Left lung (tissue), 10 donors: Measurements from ENCODE around the gene GPR176. TPM values are rescaled to one million over a fixed set of nuclear protein-coding genes. Genes with fewer than 3 reads are reported as not detected.
A peak's percentile ranks its signal among the peaks of the same experiment; 100 is the strongest.

Experiments used
- ATAC-seq: fragments of 200-7000 bp; cut with Tn5 transposase; one replicate; pipeline ENCODE4 v1.9.1; 2020; ENCODE audit warnings: moderate library complexity
- DNase-seq, 4 donors: peaks; one replicate each; pipeline ENCODE4 v3.0.0-alpha.2; 2013 to 2020
- H3K27ac ChIP-seq, 2 donors: fragments of 200-600 bp; sonication (generic) in 1 of 2; one replicate each; pipeline versions ENCODE4 v1.5.0 to v1.8.0; 2020 to 2021
- H3K27me3 ChIP-seq, 2 donors: fragments of 200-600 bp; sonication (generic) in 1 of 2; one replicate each; pipeline versions ENCODE4 v1.5.0 to v1.8.0; 2020 to 2021
- H3K36me3 ChIP-seq, 2 donors: fragments of 200-600 bp; sonication (generic) in 1 of 2; one replicate each; pipeline versions ENCODE4 v1.5.0 to v1.8.0; 2020 to 2021
- H3K4me1 ChIP-seq, 2 donors: fragments of 200-600 bp; one replicate each; pipeline ENCODE4 v1.8.0; 2021
- H3K4me3 ChIP-seq, 2 donors: fragments of 200-600 bp; sonication (generic) in 1 of 2; one replicate each; pipeline versions ENCODE4 v1.5.0 to v1.8.0; 2020 to 2021; ENCODE audit warnings: mild to moderate bottlenecking in 1 of 2
- H3K9me3 ChIP-seq, 2 donors: fragments of 200-600 bp; sonication (generic) in 1 of 2; one replicate each; pipeline versions ENCODE4 v1.5.0 to v1.8.0; 2020 to 2021
- intact Hi-C, 2 donors: fragments of 100-400 bp; cut with DNase I; formaldehyde crosslinking; loops; one replicate each; pipeline versions ENCODE4 v1.11.2 to v1.14.2; 2022
- polyA plus RNA-seq, 6 donors: library from polyadenylated mRNA; unstranded; fragments of 120-200 nt; gene quantifications; one replicate each; pipeline ENCODE4 v1.2.1, GENCODE V29; 2013; ENCODE audit not compliant: insufficient read length in 6 of 6
- total RNA-seq, 2 donors: library from RNA; stranded (reverse); fragmentation: NEBNext Ultra II Directional; extraction: Animal tissue kit (Norgen Biotek cat#: 25700); gene quantifications; one replicate each; pipeline ENCODE4 v1.2.1, GENCODE V29; 2021
- TF ChIP-seq, protein P1 (sequence below), 2 donors: fragments of 200-600 bp; sonication (generic) in 1 of 2; IDR thresholded peaks; one replicate each; pipeline versions ENCODE4 v1.5.0 to v1.8.0; 2021; ENCODE audit warnings: antibody characterized with exemption in 2 of 2
- donor health status: DM: no; HTN: yes; CAD: no.
- donor health status: DM: no; HTN: no; CAD: no.

GPR176 gene
- total and polyA plus RNA-seq, 8 donors, result 2.6 to 6.6 (median 4.0) TPM

DNA sequence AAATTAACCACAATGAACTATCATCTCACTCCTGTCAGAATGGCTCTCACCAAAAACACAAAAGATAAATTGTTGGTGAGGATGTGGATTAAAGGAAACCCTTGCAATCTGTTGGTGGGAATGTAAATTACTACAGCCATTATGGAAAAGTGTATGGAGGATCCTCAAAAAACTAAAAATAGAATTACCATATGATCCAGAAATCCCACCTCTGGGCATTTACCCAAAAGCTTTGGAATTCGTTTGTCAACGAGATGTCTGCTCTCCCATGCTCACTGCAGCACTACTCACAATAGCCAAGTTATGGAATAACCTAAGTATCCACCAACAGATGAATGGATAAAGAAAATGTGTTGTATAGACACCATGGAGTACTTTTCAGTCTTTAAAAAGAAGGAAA lies 159.1 kb downstream of the GPR176 start:
- intact Hi-C loops, result no loop called here
- TF ChIP-seq, protein P1, sequence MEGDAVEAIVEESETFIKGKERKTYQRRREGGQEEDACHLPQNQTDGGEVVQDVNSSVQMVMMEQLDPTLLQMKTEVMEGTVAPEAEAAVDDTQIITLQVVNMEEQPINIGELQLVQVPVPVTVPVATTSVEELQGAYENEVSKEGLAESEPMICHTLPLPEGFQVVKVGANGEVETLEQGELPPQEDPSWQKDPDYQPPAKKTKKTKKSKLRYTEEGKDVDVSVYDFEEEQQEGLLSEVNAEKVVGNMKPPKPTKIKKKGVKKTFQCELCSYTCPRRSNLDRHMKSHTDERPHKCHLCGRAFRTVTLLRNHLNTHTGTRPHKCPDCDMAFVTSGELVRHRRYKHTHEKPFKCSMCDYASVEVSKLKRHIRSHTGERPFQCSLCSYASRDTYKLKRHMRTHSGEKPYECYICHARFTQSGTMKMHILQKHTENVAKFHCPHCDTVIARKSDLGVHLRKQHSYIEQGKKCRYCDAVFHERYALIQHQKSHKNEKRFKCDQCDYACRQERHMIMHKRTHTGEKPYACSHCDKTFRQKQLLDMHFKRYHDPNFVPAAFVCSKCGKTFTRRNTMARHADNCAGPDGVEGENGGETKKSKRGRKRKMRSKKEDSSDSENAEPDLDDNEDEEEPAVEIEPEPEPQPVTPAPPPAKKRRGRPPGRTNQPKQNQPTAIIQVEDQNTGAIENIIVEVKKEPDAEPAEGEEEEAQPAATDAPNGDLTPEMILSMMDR (IDR thresholded peaks at IDR 0.05), result no peak
- no peak for ATAC-seq

DNA sequence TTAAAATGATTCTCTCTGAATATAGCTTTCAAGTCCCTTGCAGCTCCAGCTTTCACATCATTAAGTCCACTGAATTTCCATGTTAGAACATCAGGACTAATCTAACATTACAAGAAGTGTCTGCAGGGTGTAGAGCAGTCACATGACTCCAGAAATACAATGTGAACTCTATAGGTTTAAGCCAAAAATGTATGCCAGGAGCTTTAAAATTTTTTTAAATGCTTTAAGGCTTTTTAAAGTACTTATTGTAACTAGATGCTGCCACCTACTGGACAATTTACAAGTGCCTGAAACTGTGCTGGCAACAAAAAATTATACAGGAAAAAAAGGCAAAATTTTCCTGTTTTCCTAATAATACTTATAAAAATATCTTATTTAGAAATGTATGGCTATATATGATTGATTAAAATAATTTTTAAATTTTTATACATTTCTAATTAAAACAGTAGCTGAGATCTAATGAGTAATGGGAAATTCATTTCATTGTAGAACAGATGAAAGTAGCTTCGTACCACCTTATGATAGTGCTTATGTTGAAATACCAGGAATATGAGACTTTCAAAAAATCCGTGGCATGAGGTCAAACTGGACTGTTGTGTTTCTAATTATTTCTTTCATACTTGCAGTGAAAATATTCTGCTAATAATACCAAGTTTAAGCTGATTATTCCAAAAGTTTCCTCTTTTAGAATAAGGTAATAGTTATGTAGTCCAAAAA lies 163.1 kb downstream of the GPR176 start:
- TF ChIP-seq, protein P1 (IDR thresholded peaks at IDR 0.05), result peak; percentile 72 to 77
- H3K27ac ChIP-seq, result no peak overlapping the region
- H3K27me3 ChIP-seq, result no peaks in the 10 kb centered on the region
- intact Hi-C loops, result loop anchor here in 1 of 2 donors (10.0 kb wide), 1 partner anchor 172 kb away; the partner anchor contains the start of gene THBS1
- DNase-seq (peak in 2 of 4 donors; percentile 68 to 74), ATAC-seq (peak; percentile 42)
- H3K36me3 ChIP-seq, result no peaks in the 10 kb centered on the region
- no peaks in the 10 kb centered on the region for H3K4me1 ChIP-seq
- no peaks in the 10 kb centered on the region for H3K9me3 ChIP-seq
- no peak overlapping the region for H3K4me3 ChIP-seq

More for the DNA sequence above, 159.1 kb downstream of the GPR176 start:
- DNase-seq, result no peak
- Histone ChIP-seq H3K4me3 (no peak overlapping the region), H3K4me1 (no peaks in the 10 kb centered on the region), H3K36me3 (no peaks in the 10 kb centered on the region), H3K27ac (no peak overlapping the region), H3K27me3 (no peaks in the 10 kb centered on the region), H3K9me3 (no peaks in the 10 kb centered on the region)

DNA sequence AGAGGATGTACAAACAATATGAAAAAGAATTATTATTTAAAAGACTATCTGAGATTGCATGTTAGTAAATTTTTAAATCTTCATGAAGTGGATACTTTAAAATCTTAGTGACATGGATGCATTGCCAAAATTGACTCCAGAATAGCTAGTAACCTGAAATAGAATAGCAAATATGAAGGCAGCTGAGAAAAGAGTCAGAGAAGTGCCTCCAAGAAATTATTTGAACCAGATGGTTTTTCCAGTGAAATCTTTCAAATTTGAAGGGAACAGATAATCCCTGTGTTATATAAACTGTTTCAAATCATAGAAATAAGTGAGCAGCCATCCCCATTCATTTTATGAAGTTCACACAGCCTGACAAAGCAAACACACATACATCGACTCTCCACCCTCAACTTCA lies 167.1 kb downstream of the GPR176 start:
- TF ChIP-seq, protein P1 (IDR thresholded peaks at IDR 0.05), result no peak
- Histone ChIP-seq H3K4me1 (no peaks in the 10 kb centered on the region), H3K36me3 (no peaks in the 10 kb centered on the region), H3K9me3 (no peaks in the 10 kb centered on the region), H3K27me3 (no peaks in the 10 kb centered on the region), H3K4me3 (no peak overlapping the region), H3K27ac (no peak overlapping the region)
- no peak for ATAC-seq
- no peak for DNase-seq
- intact Hi-C loops, result loop anchor here in 1 of 2 donors (5.0 to 10.0 kb wide), 2 partner anchors 61 to 168 kb away; partner anchors contain the start of gene THBS1

DNA sequence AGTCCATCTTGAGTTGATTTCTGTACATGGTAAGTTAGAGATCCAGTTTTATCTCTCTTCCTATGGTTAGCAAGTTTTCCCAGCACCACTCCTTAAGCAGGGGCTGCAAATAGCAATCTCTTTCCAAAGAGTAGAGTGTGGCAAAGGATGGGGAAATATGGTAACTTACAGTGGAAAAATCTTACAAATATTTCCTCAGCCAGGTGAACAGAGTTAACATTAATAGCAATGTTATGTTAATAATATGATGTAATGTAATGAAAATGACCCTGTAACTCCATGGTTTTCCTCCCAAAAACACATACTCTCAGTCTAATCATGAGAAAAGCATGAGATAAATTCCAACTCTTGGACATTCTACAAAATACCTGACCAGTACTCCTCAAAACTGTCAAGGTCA lies 167.8 kb downstream of the GPR176 start:
- TF ChIP-seq, protein P1 (IDR thresholded peaks at IDR 0.05), result no peak
- no peaks in the 10 kb centered on the region for H3K9me3 ChIP-seq
- no peaks in the 10 kb centered on the region for H3K4me1 ChIP-seq
- H3K36me3 ChIP-seq, result no peaks in the 10 kb centered on the region
- no peak overlapping the region for H3K27ac ChIP-seq
- intact Hi-C loops, result loop anchor here in 1 of 2 donors (5.0 to 10.0 kb wide), 2 partner anchors 60 to 167 kb away; partner anchors contain the start of gene THBS1
- DNase-seq (no peak), ATAC-seq (no peak)
- H3K27me3 ChIP-seq, result no peaks in the 10 kb centered on the region
- no peak overlapping the region for H3K4me3 ChIP-seq

Other genes with a start within 250 kb of the GPR176 start
- under 1 TPM; 0.38 to 0.81 TPM for gene FSIP1, start 137.4 kb downstream of the GPR176 start, total RNA-seq
- gene FSIP1, start 137.4 kb downstream of the GPR176 start, polyA plus RNA-seq, result 1 to 10 TPM in 2 of 6 donors, under 1 TPM in 4; 0.82 to 2.7 (median 0.85) TPM
- gene EIF2AK4, start 13.8 kb upstream of the GPR176 start, total RNA-seq, result 10 to 100 TPM; 38.3 to 40.3 TPM
- gene EIF2AK4, start 13.8 kb upstream of the GPR176 start, polyA plus RNA-seq, result 10 to 100 TPM; 51.1 to 71.8 (median 61.9) TPM
- 100 to 1,000 TPM; 159 to 166 TPM for gene SRP14, start 118.9 kb upstream of the GPR176 start, total RNA-seq
- gene SRP14, start 118.9 kb upstream of the GPR176 start, polyA plus RNA-seq, result 100 to 1,000 TPM; 490 to 541 (median 511) TPM
- gene BMF, start 188.6 kb upstream of the GPR176 start, total RNA-seq, result 10 to 100 TPM; 16.2 to 21.2 TPM
- gene BMF, start 188.6 kb upstream of the GPR176 start, polyA plus RNA-seq, result 10 to 100 TPM; 50.1 to 58.6 (median 52.1) TPM
- gene BUB1B, start 240.8 kb upstream of the GPR176 start, total RNA-seq, result 1 to 10 TPM; 4.6 to 8.6 TPM
- 10 to 100 TPM; 21.0 to 54.5 (median 32.4) TPM for gene BUB1B, start 240.8 kb upstream of the GPR176 start, polyA plus RNA-seq